Keratinocyte (primary cell): ENCODE data around the gene GHRL. TPM values are rescaled to one million over a fixed set of nuclear protein-coding genes. Genes with fewer than 3 reads are reported as not detected.

Source experiments
- DNase-seq: peaks from one replicate; pipeline ENCODE4 v3.0.0-alpha.2; 2011; ENCODE audit warnings: low read depth, missing footprints, low spot score
- FAIRE-seq: peaks from 2 replicates; lab custom pipeline; 2011; peaks lifted over from hg19 to GRCh38; lab: Jason Lieb, UNC
- H2AFZ ChIP-seq: 2 replicates; pipeline ENCODE4 v1.6.0; 2012; ENCODE audit warnings: low read length, control low read depth, inconsistent platforms; ENCODE audit not compliant: control insufficient read depth
- H3K27ac ChIP-seq: 2 replicates; pipeline ENCODE4 v1.5.1; 2011; ENCODE audit warnings: low read length; ENCODE audit not compliant: control insufficient read depth, insufficient read depth
- H3K27me3 ChIP-seq: 3 replicates; pipeline ENCODE4 v1.6.0; 2011; ENCODE audit warnings: low read length; ENCODE audit not compliant: control insufficient read depth, insufficient read depth; ENCODE audit errors: extremely low read depth
- H3K36me3 ChIP-seq, 2 experiments: 2 replicates in 1 of 2; 3 replicates in 1 of 2; pipeline ENCODE4 v1.5.1; 2011; ENCODE audit warnings: low read length in 2 of 2, mild to moderate bottlenecking in 1 of 2; ENCODE audit not compliant: control insufficient read depth in 2 of 2, insufficient read depth in 2 of 2; ENCODE audit errors: extremely low read depth in 1 of 2
- H3K4me1 ChIP-seq: 3 replicates; pipeline ENCODE4 v1.5.1; 2011; ENCODE audit warnings: low read length; ENCODE audit not compliant: control insufficient read depth, insufficient read depth; ENCODE audit errors: extremely low read depth
- H3K4me2 ChIP-seq: 3 replicates; pipeline ENCODE4 v1.6.0; 2011; ENCODE audit warnings: low read depth, low read length; ENCODE audit not compliant: control insufficient read depth, insufficient read depth; ENCODE audit errors: extremely low read depth
- H3K4me3 ChIP-seq, 3 experiments: fragments of 200-600 bp in 1 of 3; sonication (generic) in 1 of 3; 2 replicates in 2 of 3; 3 replicates in 1 of 3; pipeline ENCODE4 v1.5.1; 2011 to 2016; ENCODE audit warnings: low read length in 3 of 3, mild to moderate bottlenecking in 3 of 3, control low read depth in 2 of 3, inconsistent platforms in 1 of 3, low read depth in 1 of 3, mixed read lengths in 1 of 3, mixed run types in 1 of 3, moderate library complexity in 1 of 3; ENCODE audit not compliant: control insufficient read depth in 2 of 3, insufficient read depth in 2 of 3; ENCODE audit errors: extremely low read depth in 1 of 3
- H3K79me2 ChIP-seq: 2 replicates; pipeline ENCODE4 v1.6.0; 2012; ENCODE audit warnings: low read length; ENCODE audit not compliant: control insufficient read depth, insufficient read depth
- H3K9ac ChIP-seq: 3 replicates; pipeline ENCODE4 v1.6.0; 2011; ENCODE audit warnings: low read length; ENCODE audit not compliant: control insufficient read depth, insufficient read depth; ENCODE audit errors: extremely low read depth
- H3K9me1 ChIP-seq: 3 replicates; pipeline ENCODE4 v1.6.0; 2011; ENCODE audit warnings: low read length; ENCODE audit not compliant: control insufficient read depth, insufficient read depth; ENCODE audit errors: extremely low read depth
- H3K9me3 ChIP-seq: 2 replicates; pipeline ENCODE4 v1.5.1; 2012; ENCODE audit warnings: low read depth, low read length; ENCODE audit not compliant: control insufficient read depth
- H4K20me1 ChIP-seq: 3 replicates; pipeline ENCODE4 v1.6.0; 2011; ENCODE audit warnings: low read length; ENCODE audit not compliant: control insufficient read depth, insufficient read depth; ENCODE audit errors: extremely low read depth
- EZH2 ChIP-seq: IDR thresholded peaks from one replicate; pipeline ENCODE4 v1.6.1; 2012; ENCODE audit warnings: inconsistent platforms, mild to moderate bottlenecking, low read length, moderate library complexity
- dilution Hi-C: fragments of 300-500 bp; cut with MboI; formaldehyde crosslinking; loops from one replicate; pipeline ENCODE4 v1.7.0; 2020; ENCODE audit warnings: low sequenced_read_pairs; ENCODE audit not compliant: extremely low pct_ligation_motif_present
- polyA plus RNA-seq, 5 experiments: library from polyadenylated mRNA; depleted of rRNA in 3 of 5; stranded (reverse) in 3 of 5; stranded (forward) in 1 of 5; unstranded in 1 of 5; fragments of >200 nt; gene quantifications; 1 replicate in 1 of 5; 2 replicates in 3 of 5; 3 replicates in 1 of 5; pipeline versions ENCODE4 v1.2.1 to v1.2.3, GENCODE V29; 2011 to 2012; ENCODE audit warnings: missing spikeins in 2 of 5, low read depth in 1 of 5, low replicate concordance in 1 of 5
- TF ChIP-seq, protein P1 (sequence below), 3 experiments: IDR thresholded peaks in 1 of 3; conservative IDR thresholded peaks in 1 of 3; optimal IDR thresholded peaks in 1 of 3; 2 replicates in 2 of 3; 3 replicates in 1 of 3; pipeline versions ENCODE3 to v1.5.1; 2011; ENCODE audit warnings: low read length in 3 of 3, mild to moderate bottlenecking in 3 of 3, moderate library complexity in 2 of 3, control low read depth in 1 of 3, inconsistent platforms in 1 of 3; ENCODE audit not compliant: insufficient read depth in 2 of 3; ENCODE audit errors: extremely low read depth in 1 of 3

Gene GHRL
- polyA plus RNA-seq, 1 donor (not counting 4 experiments of a cell fraction or from before 2014, with no cell fraction given), result not detected

DNA sequence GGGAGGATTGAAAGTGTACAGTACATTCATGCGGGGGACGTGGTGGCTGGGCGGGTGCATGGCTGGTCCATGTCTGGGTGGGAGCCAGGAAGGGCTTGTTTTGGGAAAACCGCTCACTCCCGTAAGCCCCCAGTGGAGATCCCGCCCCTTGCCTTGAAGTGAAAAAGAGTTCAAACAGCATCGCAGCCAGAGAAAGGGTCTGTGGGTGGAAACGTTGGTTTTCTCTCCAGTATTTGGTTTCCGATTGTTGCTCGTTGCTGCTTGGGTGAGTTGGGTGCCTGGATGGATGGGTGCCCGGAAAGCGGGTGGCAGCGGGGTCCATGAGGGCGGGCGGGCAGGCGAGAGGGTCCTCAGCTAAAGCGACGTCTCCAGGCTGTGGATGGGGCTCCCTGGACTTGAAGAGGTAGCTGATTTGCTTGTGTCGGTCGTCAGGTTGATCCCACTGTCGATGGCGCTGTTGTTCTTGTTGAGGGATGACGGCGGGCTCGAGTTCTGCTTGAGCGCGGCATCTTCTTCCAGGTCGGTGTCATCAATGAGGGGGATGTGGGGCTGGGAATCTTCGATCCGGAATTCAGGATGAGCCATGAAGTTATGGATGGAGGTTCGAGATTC, 35.8 kb upstream of the GHRL start:
- peaks cover 43% of the 10 kb centered on the region for H3K27me3 ChIP-seq

DNA sequence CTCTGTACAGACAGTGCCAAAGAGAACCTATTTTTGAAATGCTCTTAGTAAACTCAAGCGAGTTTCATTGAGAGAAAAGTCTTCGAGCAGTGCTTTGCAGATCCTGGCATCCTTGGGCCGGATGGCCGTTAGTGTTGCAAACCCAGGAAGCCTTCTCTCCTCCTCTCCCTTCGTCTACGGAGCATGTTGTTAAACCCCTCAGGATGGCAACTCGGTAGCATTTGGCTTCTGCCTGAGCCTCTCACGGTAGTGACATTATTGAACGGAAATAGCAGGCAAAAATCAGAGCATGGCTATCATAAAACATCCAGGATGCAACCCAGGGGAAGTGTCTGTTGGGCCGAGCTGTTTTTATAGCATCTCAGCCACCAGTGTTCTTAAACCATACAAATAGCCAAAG, 34.8 kb upstream of the GHRL start:
- Histone ChIP-seq H3K4me3 (no peak overlapping the region), H2AFZ (no peak overlapping the region), H3K4me1 (no peaks in the 10 kb centered on the region), H3K27me3 (peaks cover 35% of the 10 kb centered on the region), H3K4me2 (no peak overlapping the region), H3K9me1 (no peaks in the 10 kb centered on the region), H3K27ac (no peak overlapping the region), H3K36me3 (no peaks in the 10 kb centered on the region), H3K9me3 (no peaks in the 10 kb centered on the region), H3K9ac (no peak overlapping the region), H3K79me2 (no peaks in the 10 kb centered on the region), H4K20me1 (peaks cover 2% of the 10 kb centered on the region)
- dilution Hi-C loops, result no loop called here
- TF ChIP-seq, protein P1, sequence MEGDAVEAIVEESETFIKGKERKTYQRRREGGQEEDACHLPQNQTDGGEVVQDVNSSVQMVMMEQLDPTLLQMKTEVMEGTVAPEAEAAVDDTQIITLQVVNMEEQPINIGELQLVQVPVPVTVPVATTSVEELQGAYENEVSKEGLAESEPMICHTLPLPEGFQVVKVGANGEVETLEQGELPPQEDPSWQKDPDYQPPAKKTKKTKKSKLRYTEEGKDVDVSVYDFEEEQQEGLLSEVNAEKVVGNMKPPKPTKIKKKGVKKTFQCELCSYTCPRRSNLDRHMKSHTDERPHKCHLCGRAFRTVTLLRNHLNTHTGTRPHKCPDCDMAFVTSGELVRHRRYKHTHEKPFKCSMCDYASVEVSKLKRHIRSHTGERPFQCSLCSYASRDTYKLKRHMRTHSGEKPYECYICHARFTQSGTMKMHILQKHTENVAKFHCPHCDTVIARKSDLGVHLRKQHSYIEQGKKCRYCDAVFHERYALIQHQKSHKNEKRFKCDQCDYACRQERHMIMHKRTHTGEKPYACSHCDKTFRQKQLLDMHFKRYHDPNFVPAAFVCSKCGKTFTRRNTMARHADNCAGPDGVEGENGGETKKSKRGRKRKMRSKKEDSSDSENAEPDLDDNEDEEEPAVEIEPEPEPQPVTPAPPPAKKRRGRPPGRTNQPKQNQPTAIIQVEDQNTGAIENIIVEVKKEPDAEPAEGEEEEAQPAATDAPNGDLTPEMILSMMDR (optimal IDR thresholded peaks at IDR 0.05 in 1 of 3, IDR thresholded peaks at IDR 0.05 in 1 of 3, conservative IDR thresholded peaks at IDR 0.05 in 1 of 3; ENCODE audit: extremely low read depth in 1 of 3, insufficient read depth in 2 of 3, low read length in 3 of 3), result no peak
- no peak for TF ChIP-seq EZH2
- no peak for DNase-seq
- no peak for FAIRE-seq

More for the DNA sequence above, 35.8 kb upstream of the GHRL start:
- DNase-seq (no peak), FAIRE-seq (no peak)
- Histone ChIP-seq H3K4me2 (no peak overlapping the region), H3K27ac (no peak overlapping the region), H2AFZ (no peak overlapping the region), H3K4me1 (no peaks in the 10 kb centered on the region), H4K20me1 (peaks cover 2% of the 10 kb centered on the region), H3K9ac (no peak overlapping the region), H3K9me3 (no peaks in the 10 kb centered on the region), H3K4me3 (no peak overlapping the region), H3K9me1 (no peaks in the 10 kb centered on the region), H3K36me3 (no peaks in the 10 kb centered on the region), H3K79me2 (no peaks in the 10 kb centered on the region)
- dilution Hi-C loops, result no loop called here
- no peak for TF ChIP-seq EZH2
- TF ChIP-seq, protein P1 (optimal IDR thresholded peaks at IDR 0.05 in 1 of 3, IDR thresholded peaks at IDR 0.05 in 1 of 3, conservative IDR thresholded peaks at IDR 0.05 in 1 of 3; ENCODE audit: extremely low read depth in 1 of 3, insufficient read depth in 2 of 3, low read length in 3 of 3), result no peak
